ENCODE data around the gene CHSY1.

Gene CHSY1

DNA sequence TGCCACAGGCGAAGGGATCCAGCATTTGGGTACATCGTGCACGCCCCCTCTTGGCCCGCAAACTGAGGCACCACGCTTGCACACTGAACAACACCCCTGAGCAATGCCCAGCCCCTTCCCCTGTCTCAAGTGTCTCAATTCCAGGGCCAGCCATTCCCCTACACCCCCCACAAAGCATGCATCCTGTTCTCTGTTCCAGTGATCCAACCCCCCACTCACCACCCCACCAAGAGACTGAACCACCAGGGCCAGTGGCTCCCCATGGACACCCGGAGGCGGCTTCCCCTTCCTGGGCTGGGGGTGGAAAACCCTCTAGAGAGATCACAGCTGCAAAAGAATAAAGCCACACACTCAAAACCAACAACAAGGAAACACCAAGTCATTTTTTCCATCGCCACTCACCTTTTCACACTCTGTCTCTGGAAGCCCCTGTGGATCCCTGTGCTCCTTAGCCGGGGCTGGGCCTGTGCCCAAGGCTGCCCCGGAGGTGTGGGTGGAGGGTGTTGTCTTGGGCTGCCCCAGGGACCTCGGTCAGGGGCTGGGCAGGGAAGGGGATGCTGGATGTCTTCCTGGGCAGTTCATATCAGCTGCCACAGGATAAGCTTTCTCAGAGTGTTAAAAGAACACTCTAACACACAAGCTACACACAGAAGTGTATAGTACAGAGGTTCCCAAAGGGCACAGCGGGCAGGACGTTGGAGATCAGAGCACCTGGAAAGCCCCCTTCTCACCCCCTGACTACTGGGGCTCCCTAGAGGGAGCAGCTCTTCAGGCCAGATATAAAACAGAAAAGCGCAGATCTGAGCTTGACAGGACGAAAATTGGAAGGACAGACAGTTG lies 92.5 kb downstream of the CHSY1 start:
- no peak for DNase-seq (ENCODE audit: low read depth, low spot score)
- peaks cover 6% of the 10 kb centered on the region for H3K4me1 ChIP-seq (ENCODE audit: insufficient read depth, insufficient read length)
- no peak for TF ChIP-seq SUZ12 (IDR thresholded peaks at IDR 0.05; ENCODE audit: extremely low read depth, insufficient read depth, insufficient read length)
- TF ChIP-seq YY1 (IDR thresholded peaks at IDR 0.05; ENCODE audit: insufficient read depth, insufficient read length), result no peak
- TF ChIP-seq ZNF274 (IDR thresholded peaks at IDR 0.05; ENCODE audit: low read depth, low read length), result no peak

DNA sequence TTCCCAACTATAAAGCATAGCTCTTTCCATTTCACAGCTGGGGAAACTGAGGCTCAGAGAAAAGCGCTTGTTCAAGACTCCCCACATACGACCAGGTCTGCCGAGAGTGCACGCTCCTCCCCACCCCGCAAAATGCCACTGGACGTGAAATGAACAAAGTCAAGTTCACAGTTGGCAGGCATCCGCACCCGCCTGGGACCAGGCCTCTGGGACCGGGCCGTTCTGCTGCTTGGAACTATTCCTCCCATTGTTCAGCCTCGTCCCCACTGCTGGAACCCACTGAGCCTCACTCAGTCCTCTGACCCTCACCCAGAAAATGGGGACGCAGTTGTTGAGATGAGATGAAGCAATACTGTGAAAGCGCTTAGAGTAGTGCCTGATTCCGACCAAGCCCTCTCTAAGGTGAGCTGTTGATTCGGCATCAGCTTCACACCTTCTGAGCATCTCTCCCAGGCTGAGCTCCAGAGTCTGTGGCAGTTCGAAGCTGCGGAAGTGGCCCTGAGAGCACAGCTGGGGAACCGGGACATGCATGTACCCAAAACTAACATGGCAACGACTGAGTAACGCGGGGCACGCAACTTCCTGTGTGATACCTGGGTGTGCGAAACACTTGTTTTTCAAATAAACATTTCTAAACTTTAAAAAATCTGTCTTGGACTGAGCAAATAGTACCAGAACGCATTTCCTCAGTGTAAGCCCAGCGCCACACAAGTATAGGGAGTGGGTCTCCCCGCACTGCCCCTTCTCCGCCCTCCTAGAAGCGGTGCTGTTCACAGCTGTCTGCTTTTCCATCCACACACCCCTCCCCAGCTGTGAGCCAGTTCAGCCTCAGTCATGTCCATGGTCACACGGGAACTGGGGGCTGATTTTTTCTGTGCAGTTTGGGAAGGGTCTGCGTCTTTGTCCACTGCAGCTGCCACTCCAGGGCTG lies 93.4 kb downstream of the CHSY1 start:
- Histone ChIP-seq H3K27me3 (ENCODE audit: insufficient read depth, insufficient read length) (no peaks in the 10 kb centered on the region), H3K4me1 (ENCODE audit: insufficient read depth, insufficient read length) (peaks cover 6% of the 10 kb centered on the region), H3K9ac (ENCODE audit: insufficient read length, low read depth) (no peak overlapping the region), H3K4me3 (ENCODE audit: insufficient read length, low read depth) (no peak overlapping the region), H3K9me3 (ENCODE audit: insufficient read depth, low read length) (no peaks in the 10 kb centered on the region), H3K36me3 (ENCODE audit: insufficient read depth, insufficient read length, low read length) (no peaks in the 10 kb centered on the region)
- no peak for DNase-seq (ENCODE audit: low read depth, low spot score)
- no peak for TF ChIP-seq ZNF274 (IDR thresholded peaks at IDR 0.05; ENCODE audit: low read depth, low read length)
- TF ChIP-seq YY1 (IDR thresholded peaks at IDR 0.05; ENCODE audit: insufficient read depth, insufficient read length), result no peak
- no peak for TF ChIP-seq SUZ12 (IDR thresholded peaks at IDR 0.05; ENCODE audit: extremely low read depth, insufficient read depth, insufficient read length)

More for the DNA sequence above, 92.5 kb downstream of the CHSY1 start:
- Histone ChIP-seq H3K9me3 (ENCODE audit: insufficient read depth, low read length) (0 out of 2 replicates have a peak, but pooled peaks cover under 1% of the 10 kb centered on the region), H3K36me3 (ENCODE audit: insufficient read depth, insufficient read length, low read length) (no peaks in the 10 kb centered on the region), H3K27me3 (ENCODE audit: insufficient read depth, insufficient read length) (no peaks in the 10 kb centered on the region), H3K9ac (ENCODE audit: insufficient read length, low read depth) (no peak overlapping the region), H3K4me3 (ENCODE audit: insufficient read length, low read depth) (no peak overlapping the region)

DNA sequence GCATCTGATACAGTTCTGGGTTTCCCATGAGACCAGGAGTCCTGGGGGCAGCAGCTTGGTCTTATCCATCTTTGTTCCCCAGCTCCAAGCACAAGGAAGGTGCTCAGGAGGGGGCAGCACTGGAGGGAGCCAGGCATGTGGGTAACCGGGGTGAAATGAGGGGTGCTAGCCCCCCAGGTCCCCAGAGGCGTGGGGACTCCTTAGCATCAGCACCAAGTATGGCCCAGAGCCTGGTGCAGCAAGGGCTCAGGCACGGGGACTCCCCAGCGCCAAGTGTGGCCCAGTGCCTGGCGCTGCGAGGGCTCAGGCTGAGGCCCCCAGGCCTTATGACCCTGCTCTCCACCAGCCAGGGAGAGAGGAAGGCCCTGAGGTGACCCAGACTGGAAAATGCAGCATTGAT lies 94.1 kb downstream of the CHSY1 start:
- TF ChIP-seq SUZ12 (IDR thresholded peaks at IDR 0.05; ENCODE audit: extremely low read depth, insufficient read depth, insufficient read length), result no peak
- no peak for TF ChIP-seq YY1 (IDR thresholded peaks at IDR 0.05; ENCODE audit: insufficient read depth, insufficient read length)
- no peak for TF ChIP-seq ZNF274 (IDR thresholded peaks at IDR 0.05; ENCODE audit: low read depth, low read length)
- Histone ChIP-seq H3K9ac (ENCODE audit: insufficient read length, low read depth) (no peak overlapping the region), H3K4me1 (ENCODE audit: insufficient read depth, insufficient read length) (peaks cover 6% of the 10 kb centered on the region), H3K4me3 (ENCODE audit: insufficient read length, low read depth) (no peak overlapping the region), H3K27me3 (ENCODE audit: insufficient read depth, insufficient read length) (no peaks in the 10 kb centered on the region), H3K9me3 (ENCODE audit: insufficient read depth, low read length) (no peaks in the 10 kb centered on the region; the same call in 1 of the 2 replicates), H3K36me3 (ENCODE audit: insufficient read depth, insufficient read length, low read length) (no peaks in the 10 kb centered on the region)
- DNase-seq (ENCODE audit: low read depth, low spot score), result no peak

DNA sequence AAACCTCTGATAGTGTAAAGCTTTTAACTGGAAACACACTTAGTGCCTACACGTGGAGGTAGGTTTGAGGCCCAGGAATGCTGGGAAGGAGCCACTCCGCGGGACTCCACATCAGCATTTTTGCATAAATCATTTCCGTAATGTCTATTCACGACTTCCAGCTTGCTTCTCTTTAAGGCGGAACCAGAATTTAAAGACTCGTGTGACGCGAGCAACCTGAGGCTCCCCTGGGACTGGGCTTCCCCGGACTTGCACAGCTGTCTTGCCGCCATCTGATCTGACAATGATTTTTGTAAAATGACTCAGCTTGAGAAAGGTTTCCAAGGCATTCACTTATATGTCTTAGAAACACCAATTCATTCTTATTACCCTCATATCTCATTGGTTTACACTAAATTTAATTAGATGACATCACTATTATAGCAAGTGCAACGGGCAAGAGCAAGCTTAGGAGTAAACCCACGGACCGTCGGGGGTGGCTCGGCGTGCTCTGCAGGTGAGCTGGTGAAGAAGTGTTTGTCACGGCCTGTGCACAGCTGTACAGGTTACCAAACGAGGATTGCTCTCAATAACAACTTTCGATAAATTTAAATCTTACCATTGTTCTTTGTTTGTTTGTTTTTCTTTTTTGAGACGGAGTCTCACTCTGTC lies 95.2 kb downstream of the CHSY1 start:
- no peak overlapping the region for H3K9ac ChIP-seq (ENCODE audit: insufficient read length, low read depth)
- H3K9me3 ChIP-seq (ENCODE audit: insufficient read depth, low read length), result no peaks in the 10 kb centered on the region; the same call in 1 of the 2 replicates
- H3K4me1 ChIP-seq (ENCODE audit: insufficient read depth, insufficient read length), result peaks cover 6% of the 10 kb centered on the region
- DNase-seq (ENCODE audit: low read depth, low spot score), result no peak
- no peak for TF ChIP-seq SUZ12 (IDR thresholded peaks at IDR 0.05; ENCODE audit: extremely low read depth, insufficient read depth, insufficient read length)
- TF ChIP-seq ZNF274 (IDR thresholded peaks at IDR 0.05; ENCODE audit: low read depth, low read length), result no peak
- no peak for TF ChIP-seq YY1 (IDR thresholded peaks at IDR 0.05; ENCODE audit: insufficient read depth, insufficient read length)
- H3K4me3 ChIP-seq (ENCODE audit: insufficient read length, low read depth), result no peak overlapping the region
- no peaks in the 10 kb centered on the region for H3K36me3 ChIP-seq (ENCODE audit: insufficient read depth, insufficient read length, low read length)
- no peaks in the 10 kb centered on the region for H3K27me3 ChIP-seq (ENCODE audit: insufficient read depth, insufficient read length)

DNA sequence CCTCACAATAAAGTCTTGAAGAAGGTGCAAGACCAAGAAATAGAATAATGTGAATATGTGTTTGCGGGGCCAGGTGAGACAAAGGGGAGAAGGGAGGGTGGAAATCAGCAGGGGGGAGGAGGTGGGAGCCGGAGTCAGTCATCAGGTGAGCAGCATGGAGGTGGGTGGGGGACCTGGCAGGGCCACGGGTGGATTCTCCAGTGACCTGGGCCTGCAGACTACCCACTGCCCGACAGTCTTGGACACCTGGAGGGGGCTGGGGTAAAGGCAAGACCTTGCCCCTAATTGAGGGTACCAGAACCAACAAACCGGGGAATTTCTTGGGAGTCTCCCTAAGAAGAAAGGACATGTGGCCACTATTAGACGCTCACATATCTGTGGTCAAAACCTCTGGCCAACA lies 95.8 kb downstream of the CHSY1 start:
- H3K36me3 ChIP-seq (ENCODE audit: insufficient read depth, insufficient read length, low read length), result no peaks in the 10 kb centered on the region
- H3K9me3 ChIP-seq (ENCODE audit: insufficient read depth, low read length), result no peaks in the 10 kb centered on the region; the same call in 1 of the 2 replicates
- TF ChIP-seq SUZ12 (IDR thresholded peaks at IDR 0.05; ENCODE audit: extremely low read depth, insufficient read depth, insufficient read length) (no peak), YY1 (IDR thresholded peaks at IDR 0.05; ENCODE audit: insufficient read depth, insufficient read length) (no peak), ZNF274 (IDR thresholded peaks at IDR 0.05; ENCODE audit: low read depth, low read length) (no peak)
- H3K9ac ChIP-seq (ENCODE audit: insufficient read length, low read depth), result no peak overlapping the region
- no peak for DNase-seq (ENCODE audit: low read depth, low spot score)
- peaks cover 6% of the 10 kb centered on the region for H3K4me1 ChIP-seq (ENCODE audit: insufficient read depth, insufficient read length)
- H3K27me3 ChIP-seq (ENCODE audit: insufficient read depth, insufficient read length), result no peaks in the 10 kb centered on the region
- no peak overlapping the region for H3K4me3 ChIP-seq (ENCODE audit: insufficient read length, low read depth)

DNA sequence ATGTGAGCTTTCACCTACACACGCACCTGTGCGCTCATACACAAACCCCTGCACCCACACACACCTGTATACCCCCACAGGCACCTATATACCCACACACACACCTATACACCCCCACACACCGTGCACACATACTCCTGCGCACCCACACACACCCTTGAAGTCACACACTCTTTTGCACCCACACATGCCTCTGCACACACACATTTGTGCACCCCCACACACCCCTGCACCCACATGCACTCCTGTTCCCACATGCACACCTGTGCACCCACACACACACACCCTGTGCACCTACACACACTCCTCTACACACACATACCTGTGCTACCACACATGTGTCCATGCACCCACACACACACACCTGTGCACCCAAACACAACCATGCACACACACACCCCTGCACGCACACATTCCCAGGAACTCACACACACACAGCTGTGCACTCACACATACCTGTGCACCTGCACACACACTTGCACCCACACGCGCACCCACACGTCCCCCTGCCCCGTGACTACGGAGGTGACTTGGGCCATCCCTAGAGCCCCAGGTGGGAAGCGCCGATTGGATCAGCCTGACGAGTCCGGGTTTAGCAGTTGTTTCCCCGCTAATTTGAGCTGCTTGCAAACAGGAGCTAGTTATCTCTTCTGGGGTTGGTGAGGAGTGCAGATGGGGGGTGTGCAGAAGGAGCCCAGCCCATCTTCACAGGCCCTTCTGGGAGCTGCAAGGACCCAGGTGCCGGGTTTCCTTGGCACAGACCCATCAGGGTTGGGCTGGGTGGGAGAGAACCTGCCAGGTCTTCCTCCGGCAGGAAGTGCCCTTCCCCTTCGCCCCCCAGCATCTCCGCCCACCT lies 97.8 kb downstream of the CHSY1 start:
- no peak overlapping the region for H3K4me3 ChIP-seq (ENCODE audit: insufficient read length, low read depth)
- no peak overlapping the region for H3K9ac ChIP-seq (ENCODE audit: insufficient read length, low read depth)
- no peak for TF ChIP-seq ZNF274 (IDR thresholded peaks at IDR 0.05; ENCODE audit: low read depth, low read length)
- TF ChIP-seq SUZ12 (IDR thresholded peaks at IDR 0.05; ENCODE audit: extremely low read depth, insufficient read depth, insufficient read length), result no peak
- no peak for TF ChIP-seq YY1 (IDR thresholded peaks at IDR 0.05; ENCODE audit: insufficient read depth, insufficient read length)
- peaks cover 4% of the 10 kb centered on the region for H3K4me1 ChIP-seq (ENCODE audit: insufficient read depth, insufficient read length)
- no peaks in the 10 kb centered on the region for H3K36me3 ChIP-seq (ENCODE audit: insufficient read depth, insufficient read length, low read length)
- no peak for DNase-seq (ENCODE audit: low read depth, low spot score)
- H3K9me3 ChIP-seq (ENCODE audit: insufficient read depth, low read length), result no peaks in the 10 kb centered on the region; the same call in 1 of the 2 replicates
- H3K27me3 ChIP-seq (ENCODE audit: insufficient read depth, insufficient read length), result no peaks in the 10 kb centered on the region
